Measurements from ENCODE around the gene CELF6. TPM values are rescaled to one million over a fixed set of nuclear protein-coding genes. Genes with fewer than 3 reads are reported as not detected.

Gene CELF6
- total RNA-seq, 2 donors from 2014 or later: 0.37 to 0.48 TPM

DNA sequence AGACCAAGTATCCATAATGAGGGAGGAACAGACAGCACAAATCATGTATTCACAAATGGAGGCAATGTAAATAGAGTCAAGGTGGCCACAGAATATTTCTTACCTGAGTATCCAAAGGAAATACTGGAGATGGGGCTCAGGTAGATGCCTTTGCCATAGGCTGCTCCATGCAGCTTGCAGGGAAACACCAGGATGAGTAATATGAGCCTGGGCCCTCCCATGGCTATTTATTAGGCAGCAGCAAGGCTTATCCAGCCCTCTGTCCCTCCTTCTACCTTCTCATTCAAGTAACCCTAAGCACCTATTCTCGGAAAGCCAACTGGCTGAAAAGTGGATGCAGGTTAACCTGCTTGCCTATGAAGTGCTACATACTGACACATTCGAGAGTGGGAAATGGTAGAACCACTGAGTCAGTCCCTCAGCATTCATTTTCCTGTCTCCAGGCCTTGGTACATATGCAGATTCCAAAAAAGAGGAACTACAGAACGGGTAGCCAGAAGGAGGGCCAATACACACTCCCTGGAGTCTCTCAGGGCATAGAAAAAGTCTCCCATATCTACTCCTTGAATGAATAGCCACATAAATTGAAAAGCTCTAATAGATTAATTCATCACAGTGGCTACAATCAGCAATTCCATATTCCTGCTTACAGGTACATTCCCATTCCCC lies 70.7 kb downstream of the CELF6 start:
- H3K9me3 Mint-ChIP-seq: no peaks in the 10 kb centered on the region
- ATAC-seq: no peak
- peaks cover 16 to 25% of the 10 kb centered on the region in 2 donors for H3K36me3 Mint-ChIP-seq
- DNase-seq (ENCODE audit: low spot score in 2 of 2): no peak
- peak overlapping the region in 1 of 2 donors; percentile 33 for H3K27ac Mint-ChIP-seq

GRCh38 chr15:72248514-72248913 lies 71.4 kb downstream of the CELF6 start:
- DNase-seq (ENCODE audit: low spot score in 2 of 2) (no peak), ATAC-seq (peak in 1 of 2 donors; percentile 16)
- Mint-ChIP-seq H3K36me3 (peaks cover 18 to 28% of the 10 kb centered on the region in 2 donors), H3K9me3 (no peaks in the 10 kb centered on the region), H3K27ac (peak overlapping the region; percentile 33 to 44)

DNA sequence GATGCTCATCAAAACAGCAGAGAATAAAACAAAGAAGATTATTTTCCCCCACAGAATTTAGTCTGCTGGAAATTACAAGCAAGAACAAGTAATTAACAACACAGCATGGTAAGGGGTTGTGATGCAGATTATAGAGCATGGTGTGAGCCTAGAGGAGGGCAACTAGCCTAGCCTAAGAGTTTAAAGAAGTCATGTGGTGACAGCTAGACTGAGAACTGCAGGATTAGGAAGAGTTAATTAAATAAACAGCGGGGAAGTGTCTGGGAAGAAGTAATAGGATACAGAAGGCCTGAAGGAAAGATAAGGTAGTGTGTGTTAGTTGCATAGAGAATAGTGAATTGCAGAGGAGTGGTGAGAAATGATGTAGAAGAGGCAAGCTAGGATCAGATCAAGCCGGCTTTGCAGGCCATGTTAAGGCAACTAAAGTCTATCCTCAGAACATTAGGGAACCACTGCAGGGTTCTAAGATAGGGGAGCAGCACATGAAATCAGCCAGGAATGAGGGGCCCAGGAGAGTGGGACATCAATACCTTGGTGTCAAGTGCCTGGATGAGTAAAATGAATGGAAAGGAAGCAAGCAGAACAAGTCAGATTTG lies 77.1 kb downstream of the CELF6 start:
- Mint-ChIP-seq H3K27ac (peak overlapping the region; percentile 19 to 29), H3K36me3 (peaks cover 5 to 19% of the 10 kb centered on the region in 2 donors), H3K9me3 (no peaks in the 10 kb centered on the region)
- no peak for ATAC-seq
- DNase-seq (ENCODE audit: low spot score in 2 of 2): no peak

- no peak overlapping the region for H3K27ac Mint-ChIP-seq
Observed at GRCh38 chr15:72239652-72240051, 80.3 kb downstream of the CELF6 start.

DNA sequence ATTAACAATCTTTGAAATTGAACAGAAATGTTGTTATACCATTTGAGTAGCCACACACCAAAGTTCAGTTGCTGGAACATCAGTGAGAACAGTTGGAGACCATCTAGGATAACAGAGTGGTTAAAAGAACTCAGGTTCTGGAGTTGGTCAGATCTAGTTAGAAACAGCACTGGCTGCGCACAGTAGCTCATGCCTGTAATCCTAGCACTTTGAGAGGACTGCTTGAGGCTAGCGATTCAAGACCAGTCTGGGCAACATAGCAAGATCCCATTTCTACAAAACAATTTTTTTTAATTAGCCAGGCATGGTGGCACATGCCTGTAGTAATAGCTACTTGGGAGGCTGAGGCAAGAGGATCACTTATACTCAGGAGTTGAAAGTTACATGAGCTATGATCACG lies 81.4 kb downstream of the CELF6 start:
- Mint-ChIP-seq H3K27ac (no peak overlapping the region), H3K36me3 (peaks cover 0 to 7% of the 10 kb centered on the region in 2 donors), H3K9me3 (no peaks in the 10 kb centered on the region)
- ATAC-seq: no peak
- no peak for DNase-seq (ENCODE audit: low spot score in 2 of 2)

More at GRCh38 chr15:72239652-72240051, 80.3 kb downstream of the CELF6 start:
- no peak for ATAC-seq
- no peak for DNase-seq (ENCODE audit: low spot score in 2 of 2)
- Mint-ChIP-seq H3K36me3 (peaks cover 5 to 18% of the 10 kb centered on the region in 2 donors), H3K9me3 (no peaks in the 10 kb centered on the region)

GRCh38 chr15:72237853-72238224 lies 82.1 kb downstream of the CELF6 start:
- ATAC-seq: peak; percentile 19 to 34

GRCh38 chr15:72237029-72237852 lies 82.7 kb downstream of the CELF6 start:
- Mint-ChIP-seq H3K36me3 (peaks cover 0 to 7% of the 10 kb centered on the region in 2 donors), H3K9me3 (no peaks in the 10 kb centered on the region), H3K27ac (peak overlapping the region; percentile 78 to 93)
- DNase-seq (ENCODE audit: low spot score in 2 of 2) (peak; percentile 77 to 86), ATAC-seq (peak; percentile 98)

More at GRCh38 chr15:72237853-72238224, 82.1 kb downstream of the CELF6 start:
- Mint-ChIP-seq H3K27ac (peak overlapping the region; percentile 78 to 93), H3K36me3 (peaks cover 0 to 7% of the 10 kb centered on the region in 2 donors), H3K9me3 (no peaks in the 10 kb centered on the region)
- DNase-seq (ENCODE audit: low spot score in 2 of 2): no peak

DNA sequence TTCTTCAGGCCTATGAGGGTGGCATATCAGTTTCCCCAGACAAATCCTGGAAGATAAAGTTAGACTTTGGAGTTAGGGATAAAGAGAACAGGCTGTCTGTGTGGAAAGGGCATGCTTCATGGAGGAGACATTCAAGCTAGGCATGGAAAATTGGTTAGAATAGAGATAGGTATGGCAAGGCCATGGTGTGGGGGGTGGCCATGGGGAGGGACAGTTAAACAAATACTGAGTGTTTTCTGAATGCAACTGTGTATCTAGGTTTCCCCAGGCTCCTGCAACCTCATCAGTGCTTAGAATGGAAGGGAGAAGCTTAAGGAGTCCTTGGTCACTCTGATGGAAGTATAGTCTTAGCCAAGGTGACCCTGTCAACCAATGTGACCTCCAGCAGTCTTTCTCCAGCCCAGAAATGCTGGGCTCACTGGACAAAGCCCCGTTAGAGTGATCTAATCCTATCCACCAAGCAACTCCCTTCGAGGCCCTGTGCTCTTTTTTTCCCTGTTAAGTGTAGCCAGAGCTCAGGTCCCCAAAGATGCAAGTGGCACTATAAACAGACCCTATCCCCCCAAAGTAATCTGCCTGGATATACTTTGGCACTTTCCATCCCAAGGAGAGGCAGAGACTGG lies 83.5 kb downstream of the CELF6 start:
- H3K9me3 Mint-ChIP-seq: no peaks in the 10 kb centered on the region
- ATAC-seq: no peak
- H3K27ac Mint-ChIP-seq: peak overlapping the region; percentile 78 to 93
- no peak for DNase-seq (ENCODE audit: low spot score in 2 of 2)
- H3K36me3 Mint-ChIP-seq: peaks cover 3 to 10% of the 10 kb centered on the region in 2 donors

DNA sequence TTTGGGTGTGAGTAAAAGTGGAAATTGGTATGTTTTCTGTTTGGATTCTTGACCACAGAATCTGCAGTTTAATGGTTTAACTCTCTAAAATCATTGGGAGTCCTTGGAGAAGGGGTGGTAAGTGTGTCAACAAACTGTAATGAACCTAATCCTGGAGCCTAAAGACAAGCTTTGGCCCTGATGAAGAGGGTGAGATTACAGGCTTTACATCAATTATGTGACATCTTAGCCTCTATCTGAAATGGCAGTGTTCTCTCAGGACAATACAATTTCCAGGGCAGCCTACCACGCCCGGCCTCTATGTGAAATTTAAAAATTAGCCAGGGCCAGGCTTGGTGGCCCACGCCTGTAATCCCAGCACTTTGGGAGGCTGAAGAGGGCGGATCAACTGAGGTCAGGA lies 84.7 kb downstream of the CELF6 start:
- Mint-ChIP-seq H3K36me3 (peaks cover 9 to 14% of the 10 kb centered on the region in 2 donors), H3K27ac (no peak overlapping the region), H3K9me3 (no peaks in the 10 kb centered on the region)
- no peak for DNase-seq (ENCODE audit: low spot score in 2 of 2)
- no peak for ATAC-seq

Other genes with a start within 250 kb of the CELF6 start
- 10 to 100 TPM; 13.1 to 20.9 TPM for gene MYO9A, start 202.0 kb downstream of the CELF6 start, total RNA-seq
- 1 to 10 TPM in 1 of 2 donors, under 1 TPM in 1; 0.36 to 1.8 TPM for gene SENP8, start 201.8 kb downstream of the CELF6 start, total RNA-seq
- gene GRAMD2A, start 122.4 kb downstream of the CELF6 start, total RNA-seq: not detected
- 1,000 to 10,000 TPM; 1,316 to 2,692 TPM for gene PKM, start 89.0 kb downstream of the CELF6 start, total RNA-seq
- gene PARP6, start 47.6 kb downstream of the CELF6 start, total RNA-seq: 10 to 100 TPM; 52.3 to 64.8 TPM
- gene HEXA, start 55.9 kb upstream of the CELF6 start, total RNA-seq: 10 to 100 TPM; 57.3 to 75.0 TPM
- gene TMEM202, start 78.1 kb upstream of the CELF6 start, total RNA-seq: not detected
- 100 to 1,000 TPM; 142 to 185 TPM for gene ARIH1, start 154.2 kb upstream of the CELF6 start, total RNA-seq

Data from activated naive CD4-positive, alpha-beta T cell treated with anti-CD3 and anti-CD28 coated beads, Interleukin-2, amount 50 U/mL, for 72 hours (primary cell).